Neural cell (in vitro differentiated cells): Measurements from ENCODE around the gene LETM1. TPM values are rescaled to one million over a fixed set of nuclear protein-coding genes. Genes with fewer than 3 reads are reported as not detected.

Experiments
- H2AFZ ChIP-seq: fragments of 200-600, 300-800 bp; sonication (generic), shearing (Covaris generic); 2 replicates; pipeline ENCODE4 v1.6.0; 2014; ENCODE audit warnings: low read depth, mild to moderate bottlenecking, antibody characterized with exemption, low read length, moderate library complexity
- H3F3A ChIP-seq: fragments of 200-600 bp; shearing (Covaris generic); 2 replicates; pipeline ENCODE4 v1.6.1; 2016; ENCODE audit warnings: mild to moderate bottlenecking, moderate library complexity, mixed read lengths, antibody characterized with exemption, low read length; ENCODE audit not compliant: insufficient read depth, poor library complexity, severe bottlenecking
- H3K27ac ChIP-seq: fragments of 200-600, 300-800 bp; sonication (generic), shearing (Covaris generic); 2 replicates; pipeline ENCODE4 v1.5.1; 2014; ENCODE audit warnings: mild to moderate bottlenecking, low read length, moderate library complexity
- H3K27me3 ChIP-seq: fragments of 300-800, 200-600 bp; sonication (generic), shearing (Covaris generic); 2 replicates; pipeline ENCODE4 v1.6.0; 2014; ENCODE audit warnings: mild to moderate bottlenecking, low read depth, low read length, moderate library complexity; ENCODE audit not compliant: insufficient read depth
- H3K36me3 ChIP-seq: fragments of 300-800, 200-600 bp; sonication (generic), shearing (Covaris generic); 2 replicates; pipeline ENCODE4 v1.5.1; 2014; ENCODE audit warnings: mild to moderate bottlenecking, antibody characterized with exemption, low read length, moderate library complexity; ENCODE audit not compliant: insufficient read depth
- H3K4me2 ChIP-seq: fragments of 300-800, 200-600 bp; sonication (generic), shearing (Covaris generic); 2 replicates; pipeline ENCODE4 v1.6.0; 2014; ENCODE audit warnings: mild to moderate bottlenecking, low read length
- H3K4me3 ChIP-seq: fragments of 300-800, 200-600 bp; sonication (generic), shearing (Covaris generic); 2 replicates; pipeline ENCODE4 v1.5.1; 2014; ENCODE audit warnings: mild to moderate bottlenecking, low read length, moderate library complexity
- H3K79me2 ChIP-seq: fragments of 200-600 bp; shearing (Covaris generic); replicated peaks from 2 replicates; pipeline ENCODE4 v1.6.0; 2014; ENCODE audit warnings: mild to moderate bottlenecking, low read length, moderate library complexity; ENCODE audit not compliant: insufficient read depth
- H3K9ac ChIP-seq: fragments of 300-800, 200-600 bp; sonication (generic), shearing (Covaris generic); 2 replicates; pipeline ENCODE4 v1.6.1; 2016; ENCODE audit warnings: mild to moderate bottlenecking, low read length, mixed read lengths
- H3K9me2 ChIP-seq: fragments of 200-600 bp; shearing (Covaris generic); 2 replicates; pipeline ENCODE4 v1.6.1; 2016; ENCODE audit warnings: mild to moderate bottlenecking, low read length, mixed read lengths; ENCODE audit not compliant: insufficient read depth
- H3K9me3 ChIP-seq: fragments of 200-600, 300-800 bp; sonication (generic), shearing (Covaris generic); 2 replicates; pipeline ENCODE4 v1.6.1; 2016; ENCODE audit warnings: mild to moderate bottlenecking, mixed run types, low read length, moderate library complexity, mixed read lengths
- H4K20me1 ChIP-seq: fragments of 200-600 bp; shearing (Covaris generic); 2 replicates; pipeline ENCODE4 v1.6.1; 2016; ENCODE audit warnings: mild to moderate bottlenecking, mixed run types; ENCODE audit not compliant: insufficient read depth
- CTCF ChIP-seq: fragments of 450-650 bp; IDR thresholded peaks from 2 replicates; pipeline ENCODE4 v1.5.1; 2014; ENCODE audit warnings: antibody characterized with exemption, mild to moderate bottlenecking, moderate library complexity; ENCODE audit not compliant: poor library complexity, severe bottlenecking
- EP300 ChIP-seq: fragments of 450-650 bp; conservative IDR thresholded peaks from 2 replicates; pipeline ENCODE4 v1.6.1; 2014; ENCODE audit warnings: antibody characterized with exemption, mild to moderate bottlenecking, moderate library complexity; ENCODE audit not compliant: poor library complexity, severe bottlenecking
- EZH2 ChIP-seq: fragments of 200-600, 300-800 bp; shearing (Covaris generic), sonication (generic); IDR thresholded peaks from 2 replicates; pipeline ENCODE4 v1.6.1; 2014; ENCODE audit warnings: antibody characterized with exemption, low read length, borderline replicate concordance, mild to moderate bottlenecking; ENCODE audit not compliant: insufficient read depth, poor library complexity, severe bottlenecking
- MXI1 ChIP-seq: fragments of 450-650 bp; conservative IDR thresholded peaks from 2 replicates; pipeline ENCODE4 v1.6.1; 2014; ENCODE audit warnings: antibody characterized with exemption, mild to moderate bottlenecking; ENCODE audit not compliant: poor library complexity, severe bottlenecking
- POLR2AphosphoS5 ChIP-seq: IDR thresholded peaks from 2 replicates; pipeline ENCODE4 v1.6.1; 2012
- RAD21 ChIP-seq: fragments of 450-650 bp; conservative IDR thresholded peaks from 2 replicates; pipeline ENCODE4 v1.6.1; 2014; ENCODE audit warnings: antibody characterized with exemption, mild to moderate bottlenecking, moderate library complexity
- REST ChIP-seq: IDR thresholded peaks from 2 replicates; pipeline ENCODE4 v1.6.1; 2012; ENCODE audit warnings: borderline replicate concordance
- SMC3 ChIP-seq: fragments of 450-650 bp; conservative IDR thresholded peaks from 2 replicates; pipeline ENCODE4 v1.6.1; 2014; ENCODE audit warnings: antibody characterized with exemption, mild to moderate bottlenecking, moderate library complexity; ENCODE audit not compliant: poor library complexity
- TAF1 ChIP-seq: IDR thresholded peaks from 2 replicates; pipeline ENCODE4 v1.6.1; 2012; ENCODE audit warnings: low read depth
- polyA plus RNA-seq: library from polyadenylated mRNA; depleted of rRNA; stranded (reverse); fragments of >200 nt; gene quantifications from 2 replicates; pipeline ENCODE4 v1.2.3, GENCODE V29; 2014

LETM1 gene
- polyA plus RNA-seq, 1 donor from 2014 or later, result 38.9 TPM

GRCh38 chr4:1869530-1870327 is 13.8 kb upstream of the LETM1 start:
- no peak for TF ChIP-seq POLR2AphosphoS5
- TF ChIP-seq SMC3, result no peak
- no peak for TF ChIP-seq MXI1
- TF ChIP-seq REST, result no peak
- TF ChIP-seq EZH2, result no peak
- TF ChIP-seq RAD21, result no peak
- TF ChIP-seq EP300, result no peak
- TF ChIP-seq TAF1, result no peak
- TF ChIP-seq CTCF, result no peak
- Histone ChIP-seq H3K27ac (peak overlapping the region; percentile 92), H3K4me2 (peak overlapping the region; percentile 70), H3K36me3 (no peaks in the 10 kb centered on the region), H3K9me2 (no peaks in the 10 kb centered on the region), H3K4me3 (peak overlapping the region; percentile 95), H4K20me1 (peaks cover 6% of the 10 kb centered on the region), H3K9ac (peak overlapping the region; percentile 91), H3F3A (peaks cover 8% of the 10 kb centered on the region), H2AFZ (peak overlapping the region; percentile 80), H3K27me3 (no peaks in the 10 kb centered on the region), H3K79me2 (peaks cover 27% of the 10 kb centered on the region), H3K9me3 (no peaks in the 10 kb centered on the region)

- no peaks in the 10 kb centered on the region for H3K36me3 ChIP-seq
- no peaks in the 10 kb centered on the region for H3K9me2 ChIP-seq
- H3K4me2 ChIP-seq, result no peak overlapping the region
- TF ChIP-seq REST, result no peak
- H3K4me3 ChIP-seq, result no peak overlapping the region
- H3K9ac ChIP-seq, result no peak overlapping the region
- peaks cover 6% of the 10 kb centered on the region for H4K20me1 ChIP-seq
- H3K27ac ChIP-seq, result no peak overlapping the region
- H2AFZ ChIP-seq, result no peak overlapping the region
- peaks cover 8% of the 10 kb centered on the region for H3F3A ChIP-seq
- no peaks in the 10 kb centered on the region for H3K9me3 ChIP-seq
- no peaks in the 10 kb centered on the region for H3K27me3 ChIP-seq
- H3K79me2 ChIP-seq, result peaks cover 19% of the 10 kb centered on the region
Measured at GRCh38 chr4:1868912-1869311, 13.0 kb upstream of the LETM1 start.
